Measurements from ENCODE around the gene FAM114A2.

DNA sequence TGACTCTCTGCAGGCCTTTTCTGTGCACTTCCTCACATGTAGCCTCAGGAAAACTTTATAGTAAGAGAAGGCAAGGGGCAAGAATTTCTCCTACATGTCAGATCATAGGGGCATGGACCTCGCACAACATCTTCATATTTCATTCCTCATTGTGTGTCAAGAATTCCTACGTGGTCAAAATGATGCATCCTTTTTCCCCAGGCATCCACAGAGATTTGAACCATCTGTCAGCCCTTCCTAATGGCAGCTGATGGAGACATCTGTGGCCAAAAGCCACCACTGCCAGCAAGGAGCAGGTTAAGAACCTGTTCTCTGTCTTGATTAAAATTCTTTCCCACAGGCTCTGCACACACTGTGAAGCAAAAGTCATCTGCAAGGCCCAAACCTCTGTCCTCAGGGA is 42.5 kb upstream of the FAM114A2 start:
- TF ChIP-seq, protein P1, sequence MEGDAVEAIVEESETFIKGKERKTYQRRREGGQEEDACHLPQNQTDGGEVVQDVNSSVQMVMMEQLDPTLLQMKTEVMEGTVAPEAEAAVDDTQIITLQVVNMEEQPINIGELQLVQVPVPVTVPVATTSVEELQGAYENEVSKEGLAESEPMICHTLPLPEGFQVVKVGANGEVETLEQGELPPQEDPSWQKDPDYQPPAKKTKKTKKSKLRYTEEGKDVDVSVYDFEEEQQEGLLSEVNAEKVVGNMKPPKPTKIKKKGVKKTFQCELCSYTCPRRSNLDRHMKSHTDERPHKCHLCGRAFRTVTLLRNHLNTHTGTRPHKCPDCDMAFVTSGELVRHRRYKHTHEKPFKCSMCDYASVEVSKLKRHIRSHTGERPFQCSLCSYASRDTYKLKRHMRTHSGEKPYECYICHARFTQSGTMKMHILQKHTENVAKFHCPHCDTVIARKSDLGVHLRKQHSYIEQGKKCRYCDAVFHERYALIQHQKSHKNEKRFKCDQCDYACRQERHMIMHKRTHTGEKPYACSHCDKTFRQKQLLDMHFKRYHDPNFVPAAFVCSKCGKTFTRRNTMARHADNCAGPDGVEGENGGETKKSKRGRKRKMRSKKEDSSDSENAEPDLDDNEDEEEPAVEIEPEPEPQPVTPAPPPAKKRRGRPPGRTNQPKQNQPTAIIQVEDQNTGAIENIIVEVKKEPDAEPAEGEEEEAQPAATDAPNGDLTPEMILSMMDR (tag by site-specific recombination; IDR thresholded peaks at IDR 0.05), result no peak
- no peak for TF ChIP-seq ZNF830 (tag by site-specific recombination; IDR thresholded peaks at IDR 0.05; ENCODE audit: low read depth)
- no peak for TF ChIP-seq ZNF146 (tag by site-specific recombination; IDR thresholded peaks at IDR 0.05)
- no peak for TF ChIP-seq ZNF791 (tag by site-specific recombination; IDR thresholded peaks at IDR 0.05)
- TF ChIP-seq, protein P2, sequence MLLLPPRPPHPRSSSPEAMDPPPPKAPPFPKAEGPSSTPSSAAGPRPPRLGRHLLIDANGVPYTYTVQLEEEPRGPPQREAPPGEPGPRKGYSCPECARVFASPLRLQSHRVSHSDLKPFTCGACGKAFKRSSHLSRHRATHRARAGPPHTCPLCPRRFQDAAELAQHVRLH (tag by site-specific recombination; IDR thresholded peaks at IDR 0.05), result no peak
- TF ChIP-seq, protein P3, sequence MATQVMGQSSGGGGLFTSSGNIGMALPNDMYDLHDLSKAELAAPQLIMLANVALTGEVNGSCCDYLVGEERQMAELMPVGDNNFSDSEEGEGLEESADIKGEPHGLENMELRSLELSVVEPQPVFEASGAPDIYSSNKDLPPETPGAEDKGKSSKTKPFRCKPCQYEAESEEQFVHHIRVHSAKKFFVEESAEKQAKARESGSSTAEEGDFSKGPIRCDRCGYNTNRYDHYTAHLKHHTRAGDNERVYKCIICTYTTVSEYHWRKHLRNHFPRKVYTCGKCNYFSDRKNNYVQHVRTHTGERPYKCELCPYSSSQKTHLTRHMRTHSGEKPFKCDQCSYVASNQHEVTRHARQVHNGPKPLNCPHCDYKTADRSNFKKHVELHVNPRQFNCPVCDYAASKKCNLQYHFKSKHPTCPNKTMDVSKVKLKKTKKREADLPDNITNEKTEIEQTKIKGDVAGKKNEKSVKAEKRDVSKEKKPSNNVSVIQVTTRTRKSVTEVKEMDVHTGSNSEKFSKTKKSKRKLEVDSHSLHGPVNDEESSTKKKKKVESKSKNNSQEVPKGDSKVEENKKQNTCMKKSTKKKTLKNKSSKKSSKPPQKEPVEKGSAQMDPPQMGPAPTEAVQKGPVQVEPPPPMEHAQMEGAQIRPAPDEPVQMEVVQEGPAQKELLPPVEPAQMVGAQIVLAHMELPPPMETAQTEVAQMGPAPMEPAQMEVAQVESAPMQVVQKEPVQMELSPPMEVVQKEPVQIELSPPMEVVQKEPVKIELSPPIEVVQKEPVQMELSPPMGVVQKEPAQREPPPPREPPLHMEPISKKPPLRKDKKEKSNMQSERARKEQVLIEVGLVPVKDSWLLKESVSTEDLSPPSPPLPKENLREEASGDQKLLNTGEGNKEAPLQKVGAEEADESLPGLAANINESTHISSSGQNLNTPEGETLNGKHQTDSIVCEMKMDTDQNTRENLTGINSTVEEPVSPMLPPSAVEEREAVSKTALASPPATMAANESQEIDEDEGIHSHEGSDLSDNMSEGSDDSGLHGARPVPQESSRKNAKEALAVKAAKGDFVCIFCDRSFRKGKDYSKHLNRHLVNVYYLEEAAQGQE (tag by site-specific recombination; IDR thresholded peaks at IDR 0.05), result no peak
